ENCODE results near the gene CLDN11. TPM values are rescaled to one million over a fixed set of nuclear protein-coding genes. Genes with fewer than 3 reads are reported as not detected.

Gene CLDN11
- total and polyA plus RNA-seq, 2 of the 8 experiments (the other 6 are each of a cell fraction or from before 2014, with no cell fraction given), result 4.8 to 12.5 TPM

- 89% methylated on average over 4 of the region's 4 CpGs; no CpG with 5 or more reads in 1 of the 2 experiments for WGBS, 2 experiments (ENCODE audit: extremely low coverage in 1 of 2, insufficient coverage in 1 of 2, insufficient read length in 1 of 2, insufficient replicate concordance in 2 of 2, low coverage in 1 of 2, low lambda C conversion rate in 2 of 2, missing lambda C conversion rate in 1 of 2)
- Histone ChIP-seq H4K20me1 (replicated peaks in 1 of 2; ENCODE audit: control insufficient read depth in 1 of 2, insufficient read depth in 2 of 2, low read length in 2 of 2) (no peaks in the 10 kb centered on the region), H3K9ac (replicated peaks in 1 of 4; ENCODE audit: extremely low read depth in 1 of 4, low read depth in 3 of 4, low read length in 3 of 4) (no peak overlapping the region), H2AFZ (ENCODE audit: low read length) (no peak overlapping the region), H3K23ac (ENCODE audit: insufficient read length) (no peak overlapping the region), H3K27ac (ENCODE audit: low read depth, low read length) (no peak overlapping the region), H3K36me3 (ENCODE audit: control insufficient read depth in 2 of 4, insufficient read depth in 4 of 4, low read length in 3 of 4) (no peaks in the 10 kb centered on the region), H3K4me3 (ENCODE audit: extremely low read depth in 1 of 4, insufficient read depth in 2 of 4, low read depth in 3 of 4, low read length in 4 of 4) (no peak overlapping the region), H2BK12ac (ENCODE audit: low read depth, low read length) (no peak overlapping the region), H2BK20ac (ENCODE audit: low read length) (no peak overlapping the region), H3K14ac (ENCODE audit: insufficient read length) (no peak overlapping the region), H2BK120ac (replicated peaks; ENCODE audit: low read depth, low read length) (no peak overlapping the region), H2BK5ac (ENCODE audit: low read depth, low read length) (no peak overlapping the region), H3K9me3 (ENCODE audit: insufficient read depth in 2 of 2, low read depth in 1 of 2, low read length in 1 of 2) (0 out of 4 replicates have a peak, but pooled peaks cover 0 to 2% of the 10 kb centered on the region in 2 experiments), H4K8ac (ENCODE audit: extremely low read depth, insufficient read depth, low read length) (no peak overlapping the region), H3K27me3 (replicated peaks in 1 of 4; ENCODE audit: control insufficient read depth in 3 of 4, extremely low read depth in 1 of 4, insufficient read depth in 3 of 4, low read length in 3 of 4) (no peaks in the 10 kb centered on the region), H3K4me2 (ENCODE audit: insufficient read depth in 1 of 2, low read depth in 2 of 2, low read length in 2 of 2) (no peak overlapping the region), H3K18ac (ENCODE audit: extremely low read depth, low read length) (no peak overlapping the region), H3K23me2 (ENCODE audit: low read depth, low read length) (no peaks in the 10 kb centered on the region), H3K4me1 (replicated peaks in 1 of 4; ENCODE audit: control insufficient read depth in 3 of 4, insufficient read depth in 4 of 4, low read length in 3 of 4) (peaks cover 0 to 2% (median under 1%) of the 10 kb centered on the region in 4 experiments; a peak in 2 of 7 replicates), H4K5ac (ENCODE audit: insufficient read length, low read depth, low read length) (no peak overlapping the region), H3K56ac (replicated peaks; ENCODE audit: insufficient read length, low read depth, low read length) (no peak overlapping the region), H2AK5ac (ENCODE audit: low read depth, low read length) (no peak overlapping the region), H3K4ac (replicated peaks; ENCODE audit: insufficient read length, low read depth, low read length) (no peak overlapping the region), H2BK15ac (ENCODE audit: low read length) (no peak overlapping the region), H3K79me1 (ENCODE audit: low read depth, low read length) (no peaks in the 10 kb centered on the region), H3K79me2 (ENCODE audit: control insufficient read depth in 1 of 2, insufficient read depth in 2 of 2, low read length in 2 of 2) (no peaks in the 10 kb centered on the region), H4K91ac (replicated peaks; ENCODE audit: insufficient read length, low read length) (no peak overlapping the region)
- ChIA-PET POLR2A (ENCODE audit: partially characterized antibody) (no interaction called here), CTCF (ENCODE audit: partially characterized antibody) (interaction anchor here (0.9 to 4.5 kb wide), 8 partner anchors 9 to 329 kb away, joined by 3 to 35 read pairs (median 5); no protein-coding TSS in a partner anchor)
- no peak for FAIRE-seq
- no peak for TF ChIP-seq TAF1 (IDR thresholded peaks at IDR 0.05; ENCODE audit: low read depth, low read length)
- TF ChIP-seq HDAC2 (IDR thresholded peaks at IDR 0.05; ENCODE audit: borderline replicate concordance in 1 of 2, low read depth in 2 of 2, low read length in 2 of 2), result no peak
- no peak for TF ChIP-seq TCF12 (IDR thresholded peaks at IDR 0.05; ENCODE audit: low read depth, low read length)
- no peak for TF ChIP-seq SP2 (IDR thresholded peaks at IDR 0.05; ENCODE audit: low read length)
- TF ChIP-seq CHD2 (IDR thresholded peaks at IDR 0.05; ENCODE audit: low read length), result no peak
- no peak for TF ChIP-seq ZNF274 (IDR thresholded peaks at IDR 0.05; ENCODE audit: borderline replicate concordance, extremely low read depth, low read length)
- no peak for TF ChIP-seq BACH1 (IDR thresholded peaks at IDR 0.05; ENCODE audit: low read length)
- TF ChIP-seq CEBPB (IDR thresholded peaks at IDR 0.05; ENCODE audit: low read depth, low read length), result no peak
- TF ChIP-seq SUZ12 (IDR thresholded peaks at IDR 0.05; ENCODE audit: low read length), result no peak
- no peak for TF ChIP-seq SP1 (IDR thresholded peaks at IDR 0.05; ENCODE audit: low read depth, low read length)
- no peak for TF ChIP-seq SIN3A (conservative IDR thresholded peaks at IDR 0.05 in 1 of 2, IDR thresholded peaks at IDR 0.05 in 1 of 2; ENCODE audit: low read depth in 1 of 2, low read length in 2 of 2)
- no peak for TF ChIP-seq RBBP5 (IDR thresholded peaks at IDR 0.05; ENCODE audit: borderline replicate concordance, low read depth, low read length)
- no peak for TF ChIP-seq RFX5 (IDR thresholded peaks at IDR 0.05; ENCODE audit: borderline replicate concordance, low read depth, low read length)
- DNase-seq (ENCODE audit: low read depth in 1 of 2, low spot score in 2 of 2), result peak in 1 of 2 experiments; percentile 30
These were observed 63.5 kb downstream of the CLDN11 start for GRCh38 chr3:170482199-170482598.

Data from H1 (cell line).